Islet of Langerhans (tissue), 1 donor: ENCODE results near the gene ADORA2A.

Experiments used
- FAIRE-seq: peaks from one replicate; lab custom pipeline; 2011; peaks lifted over from hg19 to GRCh38; lab: Jason Lieb, UNC

The ADORA2A gene

DNA sequence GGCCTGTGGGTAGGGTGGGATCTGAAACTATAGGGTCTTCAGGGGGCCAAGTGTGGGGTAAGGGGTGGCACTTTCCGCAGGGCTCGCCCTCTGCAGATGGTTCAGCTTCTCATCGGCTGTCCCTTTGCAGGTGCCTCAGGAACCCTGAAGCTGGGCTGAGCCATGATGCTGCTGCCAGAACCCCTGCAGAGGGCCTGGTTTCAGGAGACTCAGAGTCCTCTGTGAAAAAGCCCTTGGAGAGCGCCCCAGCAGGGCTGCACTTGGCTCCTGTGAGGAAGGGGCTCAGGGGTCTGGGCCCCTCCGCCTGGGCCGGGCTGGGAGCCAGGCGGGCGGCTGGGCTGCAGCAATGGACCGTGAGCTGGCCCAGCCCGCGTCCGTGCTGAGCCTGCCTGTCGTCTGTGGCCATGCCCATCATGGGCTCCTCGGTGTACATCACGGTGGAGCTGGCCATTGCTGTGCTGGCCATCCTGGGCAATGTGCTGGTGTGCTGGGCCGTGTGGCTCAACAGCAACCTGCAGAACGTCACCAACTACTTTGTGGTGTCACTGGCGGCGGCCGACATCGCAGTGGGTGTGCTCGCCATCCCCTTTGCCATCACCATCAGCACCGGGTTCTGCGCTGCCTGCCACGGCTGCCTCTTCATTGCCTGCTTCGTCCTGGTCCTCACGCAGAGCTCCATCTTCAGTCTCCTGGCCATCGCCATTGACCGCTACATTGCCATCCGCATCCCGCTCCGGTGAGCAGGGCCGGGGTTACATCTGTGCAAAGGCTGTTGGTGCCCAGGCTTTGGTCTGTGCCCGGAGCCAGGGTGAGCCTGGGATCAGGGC, 5.8 kb downstream of the ADORA2A start:
- no peak for FAIRE-seq

GRCh38 chr22:24433828-24434470, 6.5 kb downstream of the ADORA2A start:
- FAIRE-seq: no peak

DNA sequence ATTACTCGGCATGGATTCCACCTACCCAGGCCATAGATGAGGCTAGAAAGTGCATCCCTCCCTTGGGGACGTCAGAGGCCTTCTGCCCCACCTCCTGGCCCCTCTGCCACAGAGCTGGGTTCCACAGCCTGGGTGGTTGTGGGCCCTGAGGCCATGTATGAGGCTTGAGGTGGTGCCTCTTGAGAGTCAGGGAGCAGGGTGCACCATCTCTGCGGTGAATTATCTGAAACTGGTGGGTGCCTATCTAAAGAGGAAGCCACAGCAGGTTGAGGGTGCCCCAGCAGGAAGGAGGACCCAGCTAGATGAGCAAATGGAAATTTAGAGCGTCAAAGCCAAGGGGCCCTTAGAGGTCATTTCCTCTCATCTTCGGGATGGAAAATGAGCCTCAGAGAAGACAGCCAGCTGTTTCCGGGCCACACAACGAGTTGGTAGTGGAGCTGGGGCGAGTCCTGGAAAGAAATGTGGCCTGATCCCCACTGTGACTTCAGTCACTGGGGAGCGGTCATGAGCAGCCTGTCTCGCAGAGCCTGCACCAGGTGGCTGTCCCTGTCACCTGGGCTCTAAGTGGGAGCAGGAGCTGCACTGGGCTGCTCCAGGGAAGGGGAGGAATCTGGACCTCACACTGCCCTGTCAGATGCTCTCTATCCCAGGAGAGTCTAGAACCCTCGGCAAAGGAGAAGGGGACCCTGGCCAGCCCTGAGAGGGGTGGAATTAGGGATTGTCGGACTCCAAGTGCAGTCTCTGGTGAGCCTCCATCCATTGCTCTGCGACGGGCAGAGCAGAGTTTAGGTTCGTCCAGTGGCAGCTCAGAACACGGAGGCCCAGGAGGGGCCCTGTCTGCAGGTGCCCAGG, 7.3 kb downstream of the ADORA2A start:
- no peak for FAIRE-seq

DNA sequence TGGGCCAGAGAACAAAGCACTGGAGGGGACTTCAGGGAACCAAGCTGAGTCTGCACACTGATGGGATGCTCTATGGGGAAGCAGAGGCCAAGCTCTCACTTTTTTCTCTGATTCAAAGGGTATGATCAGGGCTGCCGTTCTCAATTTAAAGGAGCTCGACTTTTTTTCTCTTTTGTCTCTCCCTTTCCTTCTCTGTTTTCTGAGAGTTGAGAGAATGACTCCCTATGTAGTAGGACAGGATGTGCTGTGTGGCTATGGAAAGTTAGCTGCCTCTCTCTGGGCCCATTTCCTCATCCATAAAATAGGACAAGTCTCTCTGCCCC, 7.9 kb downstream of the ADORA2A start:
- no peak for FAIRE-seq

GRCh38 chr22:24435861-24436371, 8.5 kb downstream of the ADORA2A start:
- no peak for FAIRE-seq

DNA sequence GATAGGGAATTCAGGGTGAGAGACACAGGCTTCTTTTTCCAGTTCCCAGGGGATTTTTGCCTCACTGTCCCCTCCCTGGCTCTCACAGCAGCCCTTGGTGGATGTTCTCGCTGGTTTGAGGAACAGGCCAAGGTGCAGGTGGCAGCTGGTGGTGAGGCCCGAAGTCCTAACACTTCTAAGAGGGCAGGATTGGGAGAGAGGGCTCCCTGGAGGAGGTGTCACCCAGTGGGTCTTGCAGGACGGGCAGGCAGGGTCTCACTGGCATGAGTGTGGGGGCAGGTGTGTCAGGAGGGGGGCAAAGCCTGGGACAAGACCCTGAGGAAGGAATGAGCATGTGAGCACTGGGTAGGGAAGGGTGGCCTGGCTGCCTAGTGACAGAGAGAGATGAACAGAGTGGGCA, 9.2 kb downstream of the ADORA2A start:
- no peak for FAIRE-seq

DNA sequence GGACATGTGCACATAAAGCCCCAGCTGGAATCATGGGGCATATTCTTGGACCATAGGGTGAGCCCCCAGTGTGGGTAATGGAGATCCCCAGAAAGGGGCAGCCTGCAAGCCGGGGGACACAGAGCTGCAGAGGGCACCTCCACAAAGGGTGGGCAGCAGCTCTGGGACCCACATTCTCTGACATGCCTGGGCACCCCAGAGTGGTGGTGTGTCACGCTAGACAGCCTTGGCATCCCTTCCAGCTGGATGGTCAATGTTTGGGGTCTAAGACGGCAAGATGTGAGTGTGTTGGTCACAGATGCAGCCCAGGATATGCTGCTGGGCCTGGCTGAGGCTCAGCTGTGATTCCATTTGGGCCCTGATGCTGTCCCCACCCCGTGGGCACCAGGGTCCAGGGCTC, 9.7 kb downstream of the ADORA2A start:
- no peak for FAIRE-seq

GRCh38 chr22:24437741-24438328, 10.4 kb downstream of the ADORA2A start:
- no peak for FAIRE-seq

DNA sequence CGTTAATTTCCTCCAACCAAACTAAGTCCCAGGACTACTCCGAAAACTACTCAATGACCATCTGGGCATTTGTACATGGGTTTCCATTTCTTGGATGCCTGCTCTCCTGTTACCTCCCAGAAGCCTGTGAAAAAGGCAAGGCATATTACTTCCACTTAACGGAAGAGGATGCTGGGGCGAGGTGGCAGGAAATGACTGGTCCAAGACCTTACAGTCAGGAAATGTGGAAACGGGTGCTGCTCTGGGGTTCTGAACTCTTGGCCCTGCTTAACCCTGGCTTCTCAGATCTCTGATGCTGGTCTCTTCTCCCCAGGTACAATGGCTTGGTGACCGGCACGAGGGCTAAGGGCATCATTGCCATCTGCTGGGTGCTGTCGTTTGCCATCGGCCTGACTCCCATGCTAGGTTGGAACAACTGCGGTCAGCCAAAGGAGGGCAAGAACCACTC, 12.9 kb downstream of the ADORA2A start:
- FAIRE-seq: no peak

GRCh38 chr22:24440718-24441405, 13.5 kb downstream of the ADORA2A start:
- FAIRE-seq: no peak

- FAIRE-seq: no peak
Measured at GRCh38 chr22:24441406-24442351, 14.3 kb downstream of the ADORA2A start.

- no peak for FAIRE-seq
Measured at GRCh38 chr22:24442352-24442744, 14.9 kb downstream of the ADORA2A start.

GRCh38 chr22:24443668-24444067, 16.3 kb downstream of the ADORA2A start:
- FAIRE-seq: no peak

GRCh38 chr22:24444251-24444650, 16.9 kb downstream of the ADORA2A start:
- no peak for FAIRE-seq

GRCh38 chr22:24444729-24445466, 17.5 kb downstream of the ADORA2A start:
- no peak for FAIRE-seq

GRCh38 chr22:24445481-24446259, 18.3 kb downstream of the ADORA2A start:
- no peak for FAIRE-seq

DNA sequence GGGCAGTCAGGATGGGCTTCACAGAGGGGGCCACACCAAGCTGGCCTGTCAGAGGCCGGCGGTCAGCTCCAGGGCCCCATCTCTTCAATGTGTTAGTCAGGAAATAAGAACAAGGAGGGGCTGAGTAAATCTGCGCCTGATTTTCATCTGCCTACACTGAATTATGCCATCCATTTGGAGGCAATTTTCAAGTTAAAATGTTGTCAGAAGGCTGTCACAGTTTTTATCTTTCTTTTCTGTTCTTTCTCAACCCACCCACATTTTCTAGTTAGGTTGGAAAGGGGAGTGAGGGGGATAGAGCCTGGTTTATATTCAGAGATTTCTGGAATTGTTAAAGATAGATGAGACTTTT, 18.8 kb downstream of the ADORA2A start:
- no peak for FAIRE-seq

GRCh38 chr22:24450610-24451009, 23.2 kb downstream of the ADORA2A start:
- FAIRE-seq: no peak

DNA sequence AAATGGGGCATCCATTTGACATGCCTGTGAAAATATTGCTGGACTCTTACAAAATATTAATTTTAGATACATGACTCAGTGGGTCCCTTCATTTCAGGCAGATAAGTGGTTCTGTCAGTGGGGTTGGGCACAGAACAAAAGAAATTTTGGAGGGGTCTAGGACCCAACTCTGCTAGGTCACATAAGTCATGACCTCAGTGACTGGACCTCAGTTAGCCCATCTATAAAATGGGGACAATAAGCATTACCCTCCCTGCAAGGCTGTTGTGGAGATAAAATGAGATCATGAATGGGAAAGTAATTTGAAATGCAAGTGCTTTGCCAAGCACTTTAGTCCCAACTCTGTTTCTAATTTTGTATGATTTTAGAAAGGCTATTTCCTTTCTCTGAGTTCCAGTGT, 23.8 kb downstream of the ADORA2A start:
- FAIRE-seq: no peak
